HepG2 (cell line): ENCODE measurements around the gene ESRRG. TPM values are rescaled to one million over a fixed set of nuclear protein-coding genes. Genes with fewer than 3 reads are reported as not detected.

Experiments
- ATAC-seq: fragments of 200-7000 bp; cut with Tn5 transposase; 3 replicates; pipeline ENCODE4 v1.9.1; 2020; ENCODE audit warnings: mild to moderate bottlenecking, moderate library complexity
- BruUV-seq: library from RNA; stranded (reverse); fragments of 400-500 nt; replicated peaks from 2 replicates; lab custom pipeline; 2021; lab: Mats Ljungman, UMichigan
- CTCF ChIA-PET: fragments of 300-600 bp; formaldehyde crosslinking; extraction: SDS; loops from one replicate; lab custom pipeline; 2021; ENCODE audit warnings: low total read pairs, inconsistent platforms, low intra/inter-chr PET ratio; lab: Yijun Ruan, JAX
- POLR2A ChIA-PET: fragments of 350-600 bp; sonication (Branson Sonifier 250); formaldehyde crosslinking; loops from one replicate; lab custom pipeline; 2020; ENCODE audit warnings: antibody characterized with exemption, inconsistent platforms; lab: Yijun Ruan, JAX
- DNase-seq: peaks from one replicate; pipeline ENCODE4 v3.0.0-alpha.2; 2015; ENCODE audit warnings: low spot score
- FAIRE-seq: peaks from 3 replicates; lab custom pipeline; 2011; peaks lifted over from hg19 to GRCh38; lab: Jason Lieb, UNC
- H2AFZ ChIP-seq: one replicate; pipeline ENCODE4 v1.6.1; 2011; ENCODE audit warnings: low read length, inconsistent platforms
- H3K27ac ChIP-seq: fragments of 300-600 bp; 3 replicates; pipeline ENCODE4 v1.8.0; 2011; ENCODE audit warnings: mixed run types, mild to moderate bottlenecking, mixed read lengths, low read length, inconsistent platforms; ENCODE audit not compliant: insufficient read depth; ENCODE audit errors: extremely low read length
- H3K27me3 ChIP-seq, 2 experiments: fragments of 200-600 bp in 1 of 2; 2 replicates in 1 of 2; 3 replicates in 1 of 2; pipeline versions ENCODE4 v1.6.0 to v1.8.0; 2011; ENCODE audit warnings: low read length in 2 of 2, mild to moderate bottlenecking in 2 of 2, moderate library complexity in 2 of 2, inconsistent platforms in 1 of 2; ENCODE audit not compliant: insufficient read depth in 2 of 2, control insufficient read depth in 1 of 2
- H3K36me3 ChIP-seq, 2 experiments: fragments of 200-600 bp in 1 of 2; replicated peaks in 1 of 2; 2 replicates in 1 of 2; 3 replicates in 1 of 2; pipeline versions ENCODE4 v1.5.1 to v1.8.0; 2011; ENCODE audit warnings: low read length in 2 of 2, inconsistent platforms in 1 of 2; ENCODE audit not compliant: insufficient read depth in 2 of 2, control insufficient read depth in 1 of 2
- H3K4me1 ChIP-seq: 2 replicates; pipeline ENCODE4 v1.5.1; 2012; ENCODE audit warnings: low read length, inconsistent platforms; ENCODE audit not compliant: insufficient read depth
- H3K4me2 ChIP-seq: 2 replicates; pipeline ENCODE4 v1.6.0; 2011; ENCODE audit warnings: low read depth, low read length, inconsistent platforms
- H3K4me3 ChIP-seq, 3 experiments: fragments of 200-600 bp in 1 of 3; sonication (generic), shearing (Covaris generic) in 1 of 3; replicated peaks in 1 of 3; 2 replicates each; pipeline ENCODE4 v1.5.1; 2011 to 2016; ENCODE audit warnings: low read length in 3 of 3, inconsistent platforms in 2 of 3, low read depth in 2 of 3, mild to moderate bottlenecking in 2 of 3, control low read depth in 1 of 3, mixed read lengths in 1 of 3; ENCODE audit not compliant: insufficient read depth in 1 of 3
- H3K79me2 ChIP-seq: one replicate; pipeline ENCODE4 v1.6.1; 2011; ENCODE audit warnings: low read length, inconsistent platforms; ENCODE audit not compliant: insufficient read depth
- H3K9ac ChIP-seq: 2 replicates; pipeline ENCODE4 v1.6.0; 2011; ENCODE audit warnings: mild to moderate bottlenecking, low read depth, low read length, inconsistent platforms; ENCODE audit not compliant: insufficient read depth
- H3K9me3 ChIP-seq: 2 replicates; pipeline ENCODE4 v1.5.1; 2012; ENCODE audit warnings: mild to moderate bottlenecking, low read length
- H4K20me1 ChIP-seq: 2 replicates; pipeline ENCODE4 v1.6.0; 2011; ENCODE audit warnings: inconsistent platforms, mild to moderate bottlenecking, low read length, moderate library complexity; ENCODE audit not compliant: insufficient read depth
- ARHGAP35 ChIP-seq: sonication (generic); formaldehyde crosslinking; IDR thresholded peaks from 2 replicates; pipeline ENCODE4 v1.9.0; 2022; ENCODE audit warnings: mild to moderate bottlenecking, inconsistent platforms, moderate library complexity, missing genetic modification reagents, borderline replicate concordance
- CBFB ChIP-seq: sonication (generic); formaldehyde crosslinking; IDR thresholded peaks from 2 replicates; pipeline ENCODE4 v1.4.0; 2020; ENCODE audit warnings: missing genetic modification reagents
- HCFC1 ChIP-seq: fragments of 150-350 bp; IDR thresholded peaks from 2 replicates; pipeline ENCODE4 v1.6.1; 2014; ENCODE audit warnings: low read depth, low read length
- KDM4B ChIP-seq: sonication (generic); formaldehyde crosslinking; IDR thresholded peaks from 2 replicates; pipeline ENCODE4 v1.4.0; 2020; ENCODE audit warnings: missing genetic modification reagents
- PTBP1 ChIP-seq: fragments of 200-400 bp; formaldehyde crosslinking; IDR thresholded peaks from 2 replicates; pipeline ENCODE4 v1.6.1; 2018; ENCODE audit warnings: low read length, low read depth; ENCODE audit not compliant: poor library complexity, severe bottlenecking
- SMAD1 ChIP-seq: sonication (generic); formaldehyde crosslinking; IDR thresholded peaks from 2 replicates; pipeline ENCODE4 v1.4.0; 2020; ENCODE audit warnings: missing genetic modification reagents, low read depth, mild to moderate bottlenecking, borderline replicate concordance
- SRF ChIP-seq: IDR thresholded peaks from 2 replicates; pipeline ENCODE4 v1.6.1; 2011; ENCODE audit warnings: mild to moderate bottlenecking, low read depth, low read length, moderate library complexity
- TCF7 ChIP-seq: sonication (generic); IDR thresholded peaks from 2 replicates; pipeline ENCODE4 v1.6.1; 2016; ENCODE audit warnings: antibody characterized with exemption, low read depth
- ZBTB10 ChIP-seq: sonication (generic); formaldehyde crosslinking; IDR thresholded peaks from 2 replicates; pipeline ENCODE4 v1.4.0; 2020; ENCODE audit warnings: missing genetic modification reagents, borderline replicate concordance
- ZNF224 ChIP-seq: sonication (generic); formaldehyde crosslinking; IDR thresholded peaks from 2 replicates; pipeline ENCODE4 v1.5.0; 2020; ENCODE audit warnings: mild to moderate bottlenecking, missing genetic modification reagents
- ZNF230 ChIP-seq: sonication (generic); formaldehyde crosslinking; IDR thresholded peaks from 2 replicates; pipeline ENCODE4 v1.4.0; 2020; ENCODE audit warnings: mild to moderate bottlenecking, missing genetic modification reagents
- ZNF724P ChIP-seq: sonication (generic); formaldehyde crosslinking; IDR thresholded peaks from 2 replicates; pipeline ENCODE4 v1.8.0; 2022; ENCODE audit warnings: missing genetic modification reagents, borderline replicate concordance
- ZNF800 ChIP-seq: sonication (generic); formaldehyde crosslinking; IDR thresholded peaks from 2 replicates; pipeline ENCODE4 v1.4.0; 2020; ENCODE audit warnings: missing genetic modification reagents
- ZSCAN30 ChIP-seq: sonication (generic); formaldehyde crosslinking; IDR thresholded peaks from 2 replicates; pipeline ENCODE4 v1.5.0; 2020; ENCODE audit warnings: mild to moderate bottlenecking, missing genetic modification reagents
- WGBS: methylation state at CpG from one replicate; pipeline ENCODE4 v1.1.6; 2017; ENCODE audit warnings: low lambda C conversion rate; 5-methylcytosine and 5-hydroxymethylcytosine counted together
- in situ Hi-C: cut with HindIII; loops from 2 replicates; pipeline ENCODE4 v1.10.0; 2017; ENCODE audit warnings: low pct_unique_long_range_greater_than_20kb; ENCODE audit not compliant: extremely low pct_ligation_motif_present
- intact Hi-C: fragments of 100-400 bp; cut with micrococcal nuclease; formaldehyde crosslinking; loops from one replicate; pipeline ENCODE4 v1.10.0; 2022; ENCODE audit not compliant: unreplicated experiment
- polyA plus RNA-seq, 8 experiments: library from polyadenylated mRNA; depleted of rRNA in 3 of 8; stranded (reverse) in 7 of 8; unstranded in 1 of 8; fragments of >200 nt; fragmentation: Illumina TruSeq in 4 of 8; extraction: Trizol in 4 of 8; gene quantifications; 2 replicates each; pipeline versions ENCODE4 v1.2.1 to v1.2.3, GENCODE V29; 2011 to 2016; ENCODE audit warnings: low read depth in 4 of 8, missing spikeins in 1 of 8, mixed read lengths in 1 of 8; ENCODE audit not compliant: insufficient read depth in 1 of 8
- total RNA-seq, 5 experiments: library from RNA; depleted of rRNA; stranded (reverse); fragments of >200 nt; fragmentation: Illumina TruSeq; extraction: Trizol; gene quantifications; 2 replicates each; pipeline ENCODE4 v1.2.3, GENCODE V29; 2016; ENCODE audit warnings: low read depth in 1 of 5

The ESRRG gene
- total and polyA plus RNA-seq, 2 of the 13 experiments (the other 11 are each of a cell fraction or from before 2014, with no cell fraction given): not detected

GRCh38 chr1:216643176-216643575 is 80.1 kb downstream of the ESRRG start:
- no peak for TF ChIP-seq PTBP1
- TF ChIP-seq ZSCAN30 (CRISPR knock-in tag): no peak
- TF ChIP-seq ZBTB10 (CRISPR knock-in tag): no peak
- TF ChIP-seq ZNF800 (CRISPR knock-in tag): no peak
- TF ChIP-seq TCF7: no peak
- no peak for TF ChIP-seq SMAD1 (CRISPR knock-in tag)
- no peak for TF ChIP-seq ARHGAP35 (CRISPR knock-in tag)
- TF ChIP-seq ZNF724P (CRISPR knock-in tag): no peak
- no peak for TF ChIP-seq SRF
- TF ChIP-seq ZNF224: no peak
- TF ChIP-seq KDM4B (CRISPR knock-in tag): no peak
- TF ChIP-seq CBFB (CRISPR knock-in tag): no peak
- TF ChIP-seq ZNF230 (CRISPR knock-in tag): no peak
- TF ChIP-seq HCFC1: no peak
- no peak for FAIRE-seq
- ChIA-PET POLR2A (no interaction called here), CTCF (no interaction called here)
- Histone ChIP-seq H3K27me3 (no peaks in the 10 kb centered on the region), H3K27ac (no peak overlapping the region), H3K36me3 (no peaks in the 10 kb centered on the region), H4K20me1 (no peaks in the 10 kb centered on the region), H3K4me2 (no peak overlapping the region), H3K9ac (no peak overlapping the region), H3K79me2 (no peaks in the 10 kb centered on the region), H3K4me1 (no peaks in the 10 kb centered on the region), H2AFZ (no peak overlapping the region), H3K4me3 (no peak overlapping the region), H3K9me3 (no peaks in the 10 kb centered on the region)
- 0% methylated on average over 1 of the region's 1 CpG for WGBS
- no peak for ATAC-seq
- in situ Hi-C loops (no loop called here), intact Hi-C loops (no loop called here)
- no peak for DNase-seq
- BruUV-seq: no TSS peak
